Trophoblast cell (in vitro differentiated cells and primary cell): ENCODE results near the gene PHACTR1. TPM values are rescaled to one million over a fixed set of nuclear protein-coding genes. Genes with fewer than 3 reads are reported as not detected.

ENCODE experiments used
- DNase-seq, 2 donors: peaks; one replicate each; pipeline ENCODE4 v3.0.0-alpha.2; 2016
- H2AFZ ChIP-seq: 2 replicates; pipeline ENCODE4 v1.6.1; 2013; ENCODE audit warnings: low read length, moderate library complexity, mild to moderate bottlenecking; ENCODE audit not compliant: insufficient read depth, poor library complexity
- H2AK5ac ChIP-seq: 2 replicates; pipeline ENCODE4 v1.6.1; 2013; ENCODE audit warnings: mild to moderate bottlenecking, low read length
- H2BK120ac ChIP-seq: 2 replicates; pipeline ENCODE4 v1.6.1; 2013; ENCODE audit warnings: low read length, mild to moderate bottlenecking, moderate library complexity; ENCODE audit not compliant: insufficient read depth, poor library complexity
- H2BK12ac ChIP-seq: 2 replicates; pipeline ENCODE4 v1.6.1; 2013; ENCODE audit warnings: mild to moderate bottlenecking, low read length, moderate library complexity
- H2BK5ac ChIP-seq: 2 replicates; pipeline ENCODE4 v1.6.1; 2013; ENCODE audit warnings: low read length, low read depth, moderate library complexity, mild to moderate bottlenecking; ENCODE audit not compliant: poor library complexity
- H3K14ac ChIP-seq: 2 replicates; pipeline ENCODE4 v1.6.1; 2013; ENCODE audit warnings: mild to moderate bottlenecking, low read length
- H3K18ac ChIP-seq: 2 replicates; pipeline ENCODE4 v1.6.1; 2013; ENCODE audit warnings: mild to moderate bottlenecking, low read length
- H3K23ac ChIP-seq: 2 replicates; pipeline ENCODE4 v1.6.1; 2013; ENCODE audit warnings: low read length
- H3K27ac ChIP-seq: 2 replicates; pipeline ENCODE4 v1.5.1; 2013; ENCODE audit warnings: low read depth, mild to moderate bottlenecking, inconsistent platforms, low read length, moderate library complexity
- H3K27me3 ChIP-seq: 2 replicates; pipeline ENCODE4 v1.6.1; 2013; ENCODE audit warnings: inconsistent platforms, mild to moderate bottlenecking, low read length, moderate library complexity; ENCODE audit not compliant: insufficient read depth
- H3K36me3 ChIP-seq, 2 experiments: 1 replicate in 1 of 2; 2 replicates in 1 of 2; pipeline ENCODE4 v1.6.1; 2013; ENCODE audit warnings: low read length in 2 of 2, mild to moderate bottlenecking in 2 of 2, moderate library complexity in 1 of 2; ENCODE audit not compliant: insufficient read depth in 2 of 2, control insufficient read depth in 1 of 2
- H3K4ac ChIP-seq: 2 replicates; pipeline ENCODE4 v1.6.1; 2013; ENCODE audit warnings: low read depth, mild to moderate bottlenecking, low read length, moderate library complexity
- H3K4me1 ChIP-seq, 2 experiments: 1 replicate in 1 of 2; 2 replicates in 1 of 2; pipeline ENCODE4 v1.6.1; 2013; ENCODE audit warnings: low read length in 2 of 2, mild to moderate bottlenecking in 2 of 2, moderate library complexity in 1 of 2; ENCODE audit not compliant: insufficient read depth in 2 of 2, control insufficient read depth in 1 of 2
- H3K4me2 ChIP-seq: 2 replicates; pipeline ENCODE4 v1.6.1; 2013; ENCODE audit warnings: inconsistent platforms, mild to moderate bottlenecking, low read length, moderate library complexity
- H3K4me3 ChIP-seq: 2 replicates; pipeline ENCODE4 v1.5.1; 2013; ENCODE audit warnings: mild to moderate bottlenecking, low read depth, low read length, inconsistent platforms
- H3K79me1 ChIP-seq: one replicate; pipeline ENCODE4 v1.6.1; 2013; ENCODE audit warnings: low read length
- H3K79me2 ChIP-seq: 2 replicates; pipeline ENCODE4 v1.6.1; 2013; ENCODE audit warnings: low read length, mild to moderate bottlenecking; ENCODE audit not compliant: control insufficient read depth, insufficient read depth, poor library complexity
- H3K9ac ChIP-seq: 2 replicates; pipeline ENCODE4 v1.6.1; 2013; ENCODE audit warnings: mild to moderate bottlenecking, low read length
- H3K9me3 ChIP-seq: 2 replicates; pipeline ENCODE4 v1.6.1; 2013; ENCODE audit warnings: low read depth, mild to moderate bottlenecking, control low read depth, inconsistent platforms, low read length; ENCODE audit not compliant: insufficient read depth
- H4K12ac ChIP-seq: 2 replicates; pipeline ENCODE4 v1.6.1; 2013; ENCODE audit warnings: low read depth, mild to moderate bottlenecking, low read length, moderate library complexity
- H4K8ac ChIP-seq: 2 replicates; pipeline ENCODE4 v1.6.1; 2013; ENCODE audit warnings: low read depth, mild to moderate bottlenecking, low read length, moderate library complexity
- H4K91ac ChIP-seq: one replicate; pipeline ENCODE4 v1.6.1; 2013; ENCODE audit warnings: low read depth, mild to moderate bottlenecking, low read length, moderate library complexity
- WGBS: extraction: QIAGEN DNeasy Blood & Tissue Kit; methylation state at CpG from one replicate; pipeline ENCODE4 v1.1.7; 2013; ENCODE audit warnings: missing lambda C conversion rate; ENCODE audit not compliant: insufficient read length, insufficient coverage; ENCODE audit errors: extremely low coverage; 5-methylcytosine and 5-hydroxymethylcytosine counted together
- polyA plus RNA-seq: library from polyadenylated mRNA; stranded (reverse); fragments of 200-250 nt; gene quantifications from 2 replicates; pipeline ENCODE4 v1.2.3, GENCODE V29; 2013

The PHACTR1 gene
- polyA plus RNA-seq: 6.1 and 7.3 TPM in 2 replicates

DNA sequence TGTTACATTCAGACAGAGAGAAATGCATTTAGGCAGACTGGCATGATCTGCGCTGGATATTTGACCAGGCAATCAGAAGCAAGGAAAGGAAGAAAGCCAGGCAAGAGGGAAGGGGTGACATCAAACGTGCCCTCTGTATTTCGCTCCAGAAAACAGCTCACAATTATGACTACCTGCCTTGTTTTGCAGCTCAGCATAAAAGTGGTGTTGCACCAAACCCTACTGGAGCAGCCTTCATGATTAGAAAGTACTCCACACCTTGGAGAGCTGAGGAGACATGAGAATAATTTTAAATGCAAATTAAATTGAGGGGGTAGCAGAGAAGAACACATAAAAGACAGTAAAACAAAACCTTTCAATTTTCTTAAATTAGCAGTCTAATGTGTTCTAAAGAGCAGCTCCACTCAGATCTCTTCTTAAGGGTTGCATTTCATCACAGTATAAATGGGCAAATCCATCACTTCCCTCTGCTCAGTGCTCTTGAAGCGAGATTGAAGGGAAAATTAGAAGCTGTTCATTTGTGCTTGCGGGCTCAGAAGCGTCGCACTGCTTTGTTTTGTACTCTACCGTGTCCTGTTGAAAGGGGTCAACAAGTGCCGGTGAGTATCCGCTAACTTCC, at the start of gene PHACTR1:
Gene PHACTR1 (plus strand): TSS at position 470 of the 619 bp plus-strand sequence.
- no CpG with 5 or more reads among the region's 10 CpGs for WGBS
- Histone ChIP-seq H3K9me3 (no peaks in the 10 kb centered on the region), H3K27ac (no peak within 1 kb of the TSS)

GRCh38 chr6:12666886-12667285, 49.7 kb upstream of the PHACTR1 start:
- no peaks in the 10 kb centered on the region for H3K79me1 ChIP-seq
- H3K18ac ChIP-seq: no peak overlapping the region
- H2AFZ ChIP-seq: no peak overlapping the region
- no peak overlapping the region for H3K4me3 ChIP-seq
- H3K4me2 ChIP-seq: no peak overlapping the region
- no peaks in the 10 kb centered on the region for H3K27me3 ChIP-seq
- no peaks in the 10 kb centered on the region for H3K4me1 ChIP-seq
- no peak overlapping the region for H3K4ac ChIP-seq
- no peak overlapping the region for H2BK5ac ChIP-seq
- H3K36me3 ChIP-seq: no peaks in the 10 kb centered on the region
- no peak overlapping the region for H4K12ac ChIP-seq
- H4K8ac ChIP-seq: no peak overlapping the region
- no peak overlapping the region for H4K91ac ChIP-seq
- no peak overlapping the region for H3K9ac ChIP-seq
- no peak overlapping the region for H3K27ac ChIP-seq
- DNase-seq: no peak
- H3K9me3 ChIP-seq: no peaks in the 10 kb centered on the region
- WGBS: no CpG with 5 or more reads among the region's 1 CpG
- no peak overlapping the region for H2BK120ac ChIP-seq
- H3K79me2 ChIP-seq: no peaks in the 10 kb centered on the region
- H2AK5ac ChIP-seq: no peak overlapping the region
- H3K14ac ChIP-seq: no peak overlapping the region
- no peak overlapping the region for H3K23ac ChIP-seq
- H2BK12ac ChIP-seq: no peak overlapping the region

More for the DNA sequence above, at the start of gene PHACTR1:
- Histone ChIP-seq H2BK12ac (no peak within 1 kb of the TSS), H2BK5ac (no peak within 1 kb of the TSS), H3K79me2 (no peaks in the 10 kb centered on the region), H3K9ac (no peak within 1 kb of the TSS), H3K4me2 (no peak within 1 kb of the TSS), H4K91ac (no peak within 1 kb of the TSS), H2BK120ac (no peak within 1 kb of the TSS), H2AFZ (no peak within 1 kb of the TSS), H3K27me3 (no peaks in the 10 kb centered on the region), H3K4me3 (no peak within 1 kb of the TSS), H4K8ac (no peak within 1 kb of the TSS), H2AK5ac (no peak within 1 kb of the TSS), H3K18ac (no peak within 1 kb of the TSS), H3K4me1 (no peaks in the 10 kb centered on the region), H4K12ac (no peak within 1 kb of the TSS), H3K4ac (no peak within 1 kb of the TSS), H3K14ac (no peak within 1 kb of the TSS), H3K23ac (no peak within 1 kb of the TSS), H3K36me3 (no peaks in the 10 kb centered on the region), H3K79me1 (no peaks in the 10 kb centered on the region)
- no peak for DNase-seq

GRCh38 chr6:12675931-12676330, 40.6 kb upstream of the PHACTR1 start:
- Histone ChIP-seq H3K79me2 (no peaks in the 10 kb centered on the region), H3K27ac (no peak overlapping the region), H3K36me3 (no peaks in the 10 kb centered on the region), H3K79me1 (no peaks in the 10 kb centered on the region), H3K27me3 (no peaks in the 10 kb centered on the region), H4K8ac (no peak overlapping the region), H3K9me3 (no peaks in the 10 kb centered on the region), H4K91ac (no peak overlapping the region), H3K4me1 (no peaks in the 10 kb centered on the region), H2BK5ac (no peak overlapping the region), H3K14ac (no peak overlapping the region), H3K9ac (no peak overlapping the region), H3K23ac (no peak overlapping the region), H3K4me2 (no peak overlapping the region), H2BK120ac (no peak overlapping the region), H3K4me3 (no peak overlapping the region), H4K12ac (no peak overlapping the region), H3K18ac (no peak overlapping the region), H2AFZ (no peak overlapping the region), H2BK12ac (no peak overlapping the region), H3K4ac (no peak overlapping the region), H2AK5ac (no peak overlapping the region)
- WGBS: no CpG with 5 or more reads among the region's 5 CpGs
- DNase-seq: no peak

DNA sequence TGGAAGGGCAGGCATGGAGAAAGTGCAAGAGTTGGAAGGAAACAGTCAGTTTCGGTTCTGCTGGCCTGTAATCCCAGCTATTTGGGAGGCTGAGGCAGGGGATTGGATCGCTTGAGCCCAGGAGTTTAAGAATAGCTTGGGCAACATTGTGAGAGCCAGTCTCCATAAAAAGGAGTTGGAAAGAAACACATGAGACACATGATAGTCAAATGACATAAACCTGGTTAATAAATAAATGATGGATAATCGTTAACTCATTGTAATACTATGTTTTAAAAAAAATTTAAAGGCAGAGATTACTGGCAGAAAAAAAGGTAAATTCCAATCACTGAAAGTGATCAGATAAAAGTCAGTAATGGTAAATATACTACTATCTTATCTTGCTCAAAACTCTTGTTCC, 37.2 kb upstream of the PHACTR1 start:
- no peak overlapping the region for H3K27ac ChIP-seq
- H3K23ac ChIP-seq: no peak overlapping the region
- H2BK12ac ChIP-seq: no peak overlapping the region
- no peak overlapping the region for H2BK5ac ChIP-seq
- H3K4me1 ChIP-seq: no peaks in the 10 kb centered on the region
- DNase-seq: no peak
- no peak overlapping the region for H3K4me2 ChIP-seq
- H3K18ac ChIP-seq: no peak overlapping the region
- no peak overlapping the region for H3K4me3 ChIP-seq
- H3K9me3 ChIP-seq: no peaks in the 10 kb centered on the region
- no peak overlapping the region for H2AK5ac ChIP-seq
- no peak overlapping the region for H4K12ac ChIP-seq
- H2BK120ac ChIP-seq: no peak overlapping the region
- no peaks in the 10 kb centered on the region for H3K36me3 ChIP-seq
- no peak overlapping the region for H4K8ac ChIP-seq
- no peaks in the 10 kb centered on the region for H3K27me3 ChIP-seq
- H2AFZ ChIP-seq: no peak overlapping the region
- no peaks in the 10 kb centered on the region for H3K79me1 ChIP-seq
- no peaks in the 10 kb centered on the region for H3K79me2 ChIP-seq
- H3K9ac ChIP-seq: no peak overlapping the region
- H3K4ac ChIP-seq: no peak overlapping the region
- no CpG with 5 or more reads among the region's 3 CpGs for WGBS
- H3K14ac ChIP-seq: no peak overlapping the region
- H4K91ac ChIP-seq: no peak overlapping the region
